GM23338 (cell line): ENCODE data around the gene GJC1.

Experiments
- CREB1 ChIP-seq: fragments of 250-450 bp; sonication (Bioruptor Pico); IDR thresholded peaks from 2 replicates; pipeline ENCODE4 v1.5.0; 2020; ENCODE audit warnings: low read depth, mild to moderate bottlenecking, moderate library complexity
- CTCF ChIP-seq, 2 experiments: fragments of 200-600 bp in 1 of 2; sonication (generic) in 1 of 2; conservative IDR thresholded peaks; 2 replicates each; pipeline versions ENCODE4 v1.5.1 to v1.6.1; 2016 to 2017; ENCODE audit warnings: antibody characterized with exemption in 2 of 2, low read depth in 2 of 2, mild to moderate bottlenecking in 2 of 2, moderate library complexity in 1 of 2
- EZH2 ChIP-seq: fragments of 200-600 bp; sonication (generic); IDR thresholded peaks from one replicate; pipeline ENCODE4 v1.8.0; 2017; ENCODE audit warnings: antibody characterized with exemption, mild to moderate bottlenecking, low read depth; ENCODE audit not compliant: unreplicated experiment
- EZH2phosphoT487 ChIP-seq: fragments of 200-600 bp; sonication (generic); IDR thresholded peaks from one replicate; pipeline ENCODE4 v1.8.1; 2018; ENCODE audit warnings: antibody characterized with exemption; ENCODE audit not compliant: unreplicated experiment
- JUNB ChIP-seq: IDR thresholded peaks from one replicate; pipeline ENCODE4 v1.6.1; 2016; ENCODE audit warnings: antibody characterized with exemption; ENCODE audit not compliant: unreplicated experiment
- NANOG ChIP-seq: IDR thresholded peaks from 2 replicates; pipeline ENCODE4 v1.6.1; 2016; ENCODE audit warnings: antibody characterized with exemption, borderline replicate concordance
- POLR2AphosphoS5 ChIP-seq: IDR thresholded peaks from 2 replicates; pipeline ENCODE4 v1.6.1; 2016; ENCODE audit warnings: antibody characterized with exemption, low read depth
- REST ChIP-seq: IDR thresholded peaks from one replicate; pipeline ENCODE4 v1.6.1; 2018; ENCODE audit warnings: antibody characterized with exemption; ENCODE audit not compliant: unreplicated experiment
- STAT1 ChIP-seq: IDR thresholded peaks from one replicate; pipeline ENCODE4 v1.6.1; 2016; ENCODE audit warnings: antibody characterized with exemption; ENCODE audit not compliant: unreplicated experiment
- ZNF331 ChIP-seq: fragments of 250-450 bp; sonication (Bioruptor Pico); IDR thresholded peaks from 2 replicates; pipeline ENCODE4 v1.5.0; 2020; ENCODE audit warnings: low read depth, mild to moderate bottlenecking, moderate library complexity
- TF ChIP-seq, protein P1 (sequence below): IDR thresholded peaks from 2 replicates; pipeline ENCODE4 v1.6.1; 2016; ENCODE audit warnings: antibody characterized with exemption

- TF ChIP-seq CTCF (conservative IDR thresholded peaks at IDR 0.05; ENCODE audit: low read depth in 2 of 2) (no peak), POLR2AphosphoS5 (no peak), EZH2phosphoT487 (no peak), STAT1 (no peak), EZH2 (no peak), REST (no peak), CREB1 (CRISPR knock-in tag) (no peak), NANOG (no peak), ZNF331 (CRISPR knock-in tag) (no peak), JUNB (no peak)
- TF ChIP-seq, protein P1, sequence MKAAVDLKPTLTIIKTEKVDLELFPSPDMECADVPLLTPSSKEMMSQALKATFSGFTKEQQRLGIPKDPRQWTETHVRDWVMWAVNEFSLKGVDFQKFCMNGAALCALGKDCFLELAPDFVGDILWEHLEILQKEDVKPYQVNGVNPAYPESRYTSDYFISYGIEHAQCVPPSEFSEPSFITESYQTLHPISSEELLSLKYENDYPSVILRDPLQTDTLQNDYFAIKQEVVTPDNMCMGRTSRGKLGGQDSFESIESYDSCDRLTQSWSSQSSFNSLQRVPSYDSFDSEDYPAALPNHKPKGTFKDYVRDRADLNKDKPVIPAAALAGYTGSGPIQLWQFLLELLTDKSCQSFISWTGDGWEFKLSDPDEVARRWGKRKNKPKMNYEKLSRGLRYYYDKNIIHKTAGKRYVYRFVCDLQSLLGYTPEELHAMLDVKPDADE, result no peak
Observed at GRCh38 chr17:44850612-44851011, 20.5 kb upstream of the GJC1 start.
